Suprapubic skin (tissue), 4 donors: ENCODE results near the gene CLMN. TPM values are rescaled to one million over a fixed set of nuclear protein-coding genes. Genes with fewer than 3 reads are reported as not detected.

ENCODE experiments used
- DNase-seq, 2 donors: peaks; one replicate each; pipeline ENCODE4 v3.0.0-alpha.2; 2019; ENCODE audit warnings: low spot score in 2 of 2
- H3K27ac ChIP-seq: fragments of 200-600 bp; sonication (generic); one replicate; pipeline ENCODE4 v1.5.1; 2019
- H3K27me3 ChIP-seq: fragments of 200-600 bp; sonication (generic); one replicate; pipeline ENCODE4 v1.5.1; 2019
- H3K36me3 ChIP-seq: fragments of 200-600 bp; sonication (generic); one replicate; pipeline ENCODE4 v1.5.1; 2019
- H3K4me1 ChIP-seq: fragments of 200-600 bp; sonication (generic); one replicate; pipeline ENCODE4 v1.5.1; 2019
- H3K4me3 ChIP-seq: fragments of 200-600 bp; sonication (generic); one replicate; pipeline ENCODE4 v1.5.1; 2019; ENCODE audit warnings: mild to moderate bottlenecking
- H3K9me3 ChIP-seq: fragments of 200-600 bp; sonication (generic); one replicate; pipeline ENCODE4 v1.5.1; 2019
- CTCF ChIP-seq, 2 donors: fragments of 200-600 bp in 1 of 2; fragments of 450-650 bp in 1 of 2; sonication (generic) in 1 of 2; IDR thresholded peaks; one replicate each; pipeline ENCODE4 v1.5.1; 2016 to 2019; ENCODE audit warnings: antibody characterized with exemption in 2 of 2, mild to moderate bottlenecking in 1 of 2, moderate library complexity in 1 of 2
- EP300 ChIP-seq: sonication (generic); formaldehyde crosslinking; IDR thresholded peaks from one replicate; pipeline ENCODE4 v1.6.1; 2017; ENCODE audit warnings: antibody characterized with exemption
- POLR2A ChIP-seq, 2 donors: fragments of 450-650 bp; IDR thresholded peaks; one replicate each; pipeline ENCODE4 v1.6.1; 2017; ENCODE audit warnings: antibody characterized with exemption in 2 of 2, mild to moderate bottlenecking in 2 of 2, moderate library complexity in 2 of 2
- POLR2AphosphoS5 ChIP-seq, 3 donors: sonication (generic); formaldehyde crosslinking; IDR thresholded peaks; one replicate each; pipeline ENCODE4 v1.6.1; 2017; ENCODE audit warnings: antibody characterized with exemption in 3 of 3
- WGBS: methylation state at CpG from one replicate; pipeline ENCODE4 v1.1.5; 2018; 5-methylcytosine and 5-hydroxymethylcytosine counted together
- total RNA-seq, 4 donors: library from RNA; depleted of rRNA; stranded (reverse); fragments of >200 nt; gene quantifications; one replicate each; pipeline ENCODE4 v1.1.0, GENCODE V29; 2016

Gene CLMN
- total RNA-seq, 4 donors from 2014 or later = 5.0 to 25.7 (median 7.0) TPM

GRCh38 chr14:95164506-95164905, 155.2 kb downstream of the CLMN start:
- 82% methylated on average over 1 of the region's 1 CpG for WGBS

GRCh38 chr14:95163666-95164065, 156.0 kb downstream of the CLMN start:
- WGBS = 72% methylated on average over 3 of the region's 3 CpGs
- H3K4me1 ChIP-seq = no peaks in the 10 kb centered on the region
- TF ChIP-seq POLR2A (IDR thresholded peaks at IDR 0.05) = no peak
- TF ChIP-seq POLR2AphosphoS5 (IDR thresholded peaks at IDR 0.05) = no peak
- TF ChIP-seq EP300 = no peak
- TF ChIP-seq CTCF (IDR thresholded peaks at IDR 0.05) = no peak
- no peak overlapping the region for H3K27ac ChIP-seq
- peaks cover 4% of the 10 kb centered on the region for H3K9me3 ChIP-seq
- no peaks in the 10 kb centered on the region for H3K27me3 ChIP-seq
- H3K36me3 ChIP-seq = no peaks in the 10 kb centered on the region
- DNase-seq = no peak
- no peak overlapping the region for H3K4me3 ChIP-seq

More at GRCh38 chr14:95164506-95164905, 155.2 kb downstream of the CLMN start:
- Histone ChIP-seq H3K36me3 (no peaks in the 10 kb centered on the region), H3K27ac (no peak overlapping the region), H3K4me1 (no peaks in the 10 kb centered on the region), H3K9me3 (peaks cover 4% of the 10 kb centered on the region), H3K27me3 (no peaks in the 10 kb centered on the region), H3K4me3 (no peak overlapping the region)
- no peak for DNase-seq
- TF ChIP-seq POLR2AphosphoS5 (IDR thresholded peaks at IDR 0.05) = no peak
- no peak for TF ChIP-seq EP300
- TF ChIP-seq POLR2A (IDR thresholded peaks at IDR 0.05) = no peak
- no peak for TF ChIP-seq CTCF (IDR thresholded peaks at IDR 0.05)

GRCh38 chr14:95163132-95163531, 156.6 kb downstream of the CLMN start:
- no peak for TF ChIP-seq CTCF (IDR thresholded peaks at IDR 0.05)
- peaks cover 4% of the 10 kb centered on the region for H3K9me3 ChIP-seq
- no peak for DNase-seq
- H3K27ac ChIP-seq = no peak overlapping the region
- no peaks in the 10 kb centered on the region for H3K27me3 ChIP-seq
- no peak overlapping the region for H3K4me3 ChIP-seq
- H3K36me3 ChIP-seq = no peaks in the 10 kb centered on the region
- H3K4me1 ChIP-seq = peaks cover 4% of the 10 kb centered on the region
- WGBS = 71% methylated on average over 2 of the region's 2 CpGs

- Histone ChIP-seq H3K9me3 (peaks cover 4% of the 10 kb centered on the region), H3K4me3 (no peak overlapping the region), H3K27me3 (no peaks in the 10 kb centered on the region), H3K4me1 (peaks cover 7% of the 10 kb centered on the region), H3K27ac (no peak overlapping the region), H3K36me3 (no peaks in the 10 kb centered on the region)
- no peak for TF ChIP-seq POLR2A (IDR thresholded peaks at IDR 0.05)
- no peak for TF ChIP-seq POLR2AphosphoS5 (IDR thresholded peaks at IDR 0.05)
- TF ChIP-seq EP300 = no peak
- TF ChIP-seq CTCF (IDR thresholded peaks at IDR 0.05) = no peak
- no peak for DNase-seq
- 63% methylated on average over 2 of the region's 2 CpGs for WGBS
Measured at GRCh38 chr14:95162641-95163040, 157.1 kb downstream of the CLMN start.

GRCh38 chr14:95157327-95158189, 162.2 kb downstream of the CLMN start, which contains the start of gene DICER1:
Gene DICER1 (minus strand): TSS chr14:95157529. CDS start chr14:95133458, 24,071 bp downstream.
- no peaks in the 10 kb centered on the region for H3K27me3 ChIP-seq
- 0% methylated on average over 41 of the region's 77 CpGs for WGBS
- H3K9me3 ChIP-seq = no peaks in the 10 kb centered on the region
- DNase-seq = peak; percentile 98 to 99
- TF ChIP-seq POLR2A (IDR thresholded peaks at IDR 0.05) = peak; percentile 19 to 51
- no peak for TF ChIP-seq CTCF (IDR thresholded peaks at IDR 0.05)
- TF ChIP-seq EP300 = no peak
- no peaks in the 10 kb centered on the region for H3K36me3 ChIP-seq
- peaks cover 38% of the 10 kb centered on the region for H3K4me1 ChIP-seq
- peak within 1 kb of the TSS; percentile 99 for H3K27ac ChIP-seq
- peak within 1 kb of the TSS; percentile 88 for H3K4me3 ChIP-seq
